Upper lobe of right lung (tissue), 1 donor: ENCODE results near the gene SMARCB1. TPM values are rescaled to one million over a fixed set of nuclear protein-coding genes. Genes with fewer than 3 reads are reported as not detected.

ENCODE experiments used
- ATAC-seq: fragments of 200-7000 bp; cut with Tn5 transposase; one replicate; pipeline ENCODE4 v1.9.1; 2020; ENCODE audit warnings: mild to moderate bottlenecking, moderate library complexity
- DNase-seq: peaks from one replicate; pipeline ENCODE4 v3.0.0-alpha.2; 2020
- H3K27ac ChIP-seq: fragments of 200-600 bp; one replicate; pipeline ENCODE4 v1.8.0; 2022
- H3K27me3 ChIP-seq: fragments of 200-600 bp; one replicate; pipeline ENCODE4 v1.8.0; 2022; ENCODE audit warnings: mild to moderate bottlenecking
- H3K36me3 ChIP-seq: fragments of 200-600 bp; one replicate; pipeline ENCODE4 v1.8.0; 2022
- H3K4me1 ChIP-seq: fragments of 200-600 bp; one replicate; pipeline ENCODE4 v1.8.0; 2022
- H3K4me3 ChIP-seq: fragments of 200-600 bp; one replicate; pipeline ENCODE4 v1.8.0; 2022; ENCODE audit warnings: mild to moderate bottlenecking
- H3K9me3 ChIP-seq: fragments of 200-600 bp; one replicate; pipeline ENCODE4 v1.8.0; 2022
- intact Hi-C: fragments of 100-400 bp; cut with DNase I; formaldehyde crosslinking; loops from one replicate; pipeline ENCODE4 v1.11.0; 2022
- long read RNA-seq: library from polyadenylated mRNA; unstranded; transcript quantifications from one replicate; pipeline ENCODE4 v2.0.0, GENCODE V29; 2021
- total RNA-seq: library from RNA; stranded (reverse); fragmentation: NEBNext Ultra II Directional; extraction: Animal tissue kit (Norgen Biotek cat#: 25700); gene quantifications from one replicate; pipeline ENCODE4 v1.2.1, GENCODE V29; 2021
- TF ChIP-seq, protein P1 (sequence below): fragments of 200-600 bp; IDR thresholded peaks from one replicate; pipeline ENCODE4 v1.8.0; 2022; ENCODE audit warnings: antibody characterized with exemption
- donor health status: DM: no; HTN: yes; CAD: no; lungs with severe emphysema.

Gene SMARCB1
- 59.6 TPM for total RNA-seq
- long read RNA-seq, full-length matches to known transcripts, result 191 of 203 reads
- long read RNA-seq, partial matches to known transcripts, result 4 of 203 reads
- long read RNA-seq, other reads (novel, unspliced or antisense), result 8 of 203 reads

DNA sequence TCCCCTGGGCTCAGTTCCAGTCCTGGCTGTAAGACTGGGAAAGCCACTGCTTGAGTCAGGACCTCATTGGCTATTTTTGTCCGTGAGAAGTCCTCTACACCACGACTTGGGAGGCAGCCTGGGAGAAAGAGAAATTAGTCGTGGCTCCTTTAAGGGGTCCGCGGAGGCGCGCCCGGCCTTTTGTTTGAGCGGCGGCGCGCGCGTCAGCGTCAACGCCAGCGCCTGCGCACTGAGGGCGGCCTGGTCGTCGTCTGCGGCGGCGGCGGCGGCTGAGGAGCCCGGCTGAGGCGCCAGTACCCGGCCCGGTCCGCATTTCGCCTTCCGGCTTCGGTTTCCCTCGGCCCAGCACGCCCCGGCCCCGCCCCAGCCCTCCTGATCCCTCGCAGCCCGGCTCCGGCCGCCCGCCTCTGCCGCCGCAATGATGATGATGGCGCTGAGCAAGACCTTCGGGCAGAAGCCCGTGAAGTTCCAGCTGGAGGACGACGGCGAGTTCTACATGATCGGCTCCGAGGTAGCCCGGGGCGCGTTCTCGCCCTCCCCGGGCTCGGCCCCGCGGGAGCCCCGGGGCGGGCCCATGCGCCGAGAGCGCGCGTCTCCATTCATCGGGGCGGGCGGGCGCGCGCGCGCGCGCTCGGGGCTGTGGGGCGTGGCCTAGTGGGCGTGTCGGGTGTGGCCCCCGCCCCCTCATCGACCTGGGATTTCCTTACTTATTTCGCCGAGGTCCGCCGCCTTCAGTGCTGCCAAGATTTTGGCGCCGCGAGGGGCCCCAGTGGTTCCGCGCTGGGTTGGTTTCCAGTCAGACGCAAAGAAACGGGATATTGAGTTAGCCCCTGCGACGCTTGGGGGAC lies at the start of gene SMARCB1:
Gene SMARCB1 (plus strand): TSS at position 215 of the 848 bp plus-strand sequence. CDS start 204 bp downstream, at position 419.
- peaks cover 28% of the 10 kb centered on the region for H3K4me1 ChIP-seq
- H3K4me3 ChIP-seq, result peak within 1 kb of the TSS; percentile 94
- H3K27ac ChIP-seq, result peak within 1 kb of the TSS; percentile 99
- no peaks in the 10 kb centered on the region for H3K27me3 ChIP-seq
- peak; percentile 98 for ATAC-seq
- peaks cover 5% of the 10 kb centered on the region for H3K36me3 ChIP-seq
- DNase-seq, result peak; percentile 95
- no peaks in the 10 kb centered on the region for H3K9me3 ChIP-seq
- intact Hi-C loops, result no loop called here
- TF ChIP-seq, protein P1, sequence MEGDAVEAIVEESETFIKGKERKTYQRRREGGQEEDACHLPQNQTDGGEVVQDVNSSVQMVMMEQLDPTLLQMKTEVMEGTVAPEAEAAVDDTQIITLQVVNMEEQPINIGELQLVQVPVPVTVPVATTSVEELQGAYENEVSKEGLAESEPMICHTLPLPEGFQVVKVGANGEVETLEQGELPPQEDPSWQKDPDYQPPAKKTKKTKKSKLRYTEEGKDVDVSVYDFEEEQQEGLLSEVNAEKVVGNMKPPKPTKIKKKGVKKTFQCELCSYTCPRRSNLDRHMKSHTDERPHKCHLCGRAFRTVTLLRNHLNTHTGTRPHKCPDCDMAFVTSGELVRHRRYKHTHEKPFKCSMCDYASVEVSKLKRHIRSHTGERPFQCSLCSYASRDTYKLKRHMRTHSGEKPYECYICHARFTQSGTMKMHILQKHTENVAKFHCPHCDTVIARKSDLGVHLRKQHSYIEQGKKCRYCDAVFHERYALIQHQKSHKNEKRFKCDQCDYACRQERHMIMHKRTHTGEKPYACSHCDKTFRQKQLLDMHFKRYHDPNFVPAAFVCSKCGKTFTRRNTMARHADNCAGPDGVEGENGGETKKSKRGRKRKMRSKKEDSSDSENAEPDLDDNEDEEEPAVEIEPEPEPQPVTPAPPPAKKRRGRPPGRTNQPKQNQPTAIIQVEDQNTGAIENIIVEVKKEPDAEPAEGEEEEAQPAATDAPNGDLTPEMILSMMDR, result no peak

DNA sequence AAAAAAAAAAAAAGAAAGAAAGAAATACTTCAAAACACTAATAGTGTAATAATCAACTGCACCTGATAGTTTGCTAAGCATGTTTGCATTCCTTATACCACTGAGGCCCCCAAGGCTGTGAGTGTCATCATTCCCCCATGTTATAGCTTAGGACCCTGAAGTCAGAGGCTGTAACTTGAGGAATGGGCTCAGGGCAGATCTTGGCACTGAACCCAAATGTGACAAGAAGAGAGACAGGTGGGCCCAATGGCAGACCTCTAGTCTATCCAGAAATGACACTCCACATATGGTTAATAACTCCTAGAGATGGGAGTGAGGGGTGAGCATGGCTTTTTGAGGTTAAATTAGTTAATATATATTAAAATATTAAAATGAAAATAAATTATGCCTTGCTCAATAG lies 49.1 kb upstream of the SMARCB1 start:
- Histone ChIP-seq H3K36me3 (peaks cover 9% of the 10 kb centered on the region), H3K4me1 (no peaks in the 10 kb centered on the region), H3K4me3 (no peak overlapping the region), H3K27me3 (no peaks in the 10 kb centered on the region), H3K9me3 (no peaks in the 10 kb centered on the region), H3K27ac (no peak overlapping the region)
- intact Hi-C loops, result no loop called here
- DNase-seq (no peak), ATAC-seq (no peak)
- TF ChIP-seq, protein P1, result no peak

GRCh38 chr22:23742505-23743264 lies 44.1 kb upstream of the SMARCB1 start:
- intact Hi-C loops, result no loop called here
- no peak overlapping the region for H3K4me3 ChIP-seq
- TF ChIP-seq, protein P1, result no peak
- H3K4me1 ChIP-seq, result no peaks in the 10 kb centered on the region
- peak overlapping the region; percentile 11 for H3K27ac ChIP-seq
- DNase-seq (no peak), ATAC-seq (peak; percentile 27)
- H3K9me3 ChIP-seq, result no peaks in the 10 kb centered on the region
- H3K36me3 ChIP-seq, result peaks cover 34% of the 10 kb centered on the region
- no peaks in the 10 kb centered on the region for H3K27me3 ChIP-seq

- TF ChIP-seq, protein P1, result no peak
- Histone ChIP-seq H3K9me3 (no peaks in the 10 kb centered on the region), H3K36me3 (peaks cover 34% of the 10 kb centered on the region), H3K27ac (peak overlapping the region; percentile 11), H3K27me3 (no peaks in the 10 kb centered on the region), H3K4me1 (no peaks in the 10 kb centered on the region), H3K4me3 (no peak overlapping the region)
- intact Hi-C loops, result no loop called here
- no peak for ATAC-seq
- DNase-seq, result no peak
Measured at GRCh38 chr22:23743303-23743705, 43.5 kb upstream of the SMARCB1 start.

- intact Hi-C loops, result no loop called here
- no peak overlapping the region for H3K4me3 ChIP-seq
- no peaks in the 10 kb centered on the region for H3K27me3 ChIP-seq
- no peaks in the 10 kb centered on the region for H3K9me3 ChIP-seq
- no peaks in the 10 kb centered on the region for H3K4me1 ChIP-seq
- peaks cover 34% of the 10 kb centered on the region for H3K36me3 ChIP-seq
- H3K27ac ChIP-seq, result no peak overlapping the region
- ATAC-seq, result no peak
- TF ChIP-seq, protein P1, result no peak
- no peak for DNase-seq
Measured at GRCh38 chr22:23744001-23744400, 42.8 kb upstream of the SMARCB1 start.
